Measurements from ENCODE around the gene DNAI4. TPM values are rescaled to one million over a fixed set of nuclear protein-coding genes. Genes with fewer than 3 reads are reported as not detected.
"Not testable (repeated sequence)": the region's sequence is repeated elsewhere in the genome, so short reads cannot be mapped to it uniquely, and the experiment has no call there.

DNAI4 gene
- total RNA-seq, 4 donors from 2014 or later = 30.6 to 99.5 (median 55.4) TPM

- Histone ChIP-seq H3K27me3 (no peaks in the 10 kb centered on the region), H3K4me3 (no peak overlapping the region), H3K4me1 (no peaks in the 10 kb centered on the region), H3K36me3 (no peaks in the 10 kb centered on the region), H3K9me3 (no peaks in the 10 kb centered on the region), H3K27ac (no peak overlapping the region)
- no peak for TF ChIP-seq POLR2A (IDR thresholded peaks at IDR 0.05)
- no peak for TF ChIP-seq CTCF (IDR thresholded peaks at IDR 0.05)
- DNase-seq = no peak
- intact Hi-C loops (cut with DNase I; ENCODE audit: low total_unique reads) = no loop called here
Observed at GRCh38 chr1:66917476-66917875, 7.2 kb downstream of the DNAI4 start.

GRCh38 chr1:66916320-66916719 is 8.3 kb downstream of the DNAI4 start:
- H3K36me3 ChIP-seq = no peaks in the 10 kb centered on the region
- no peak overlapping the region for H3K4me3 ChIP-seq
- no peaks in the 10 kb centered on the region for H3K27me3 ChIP-seq
- no peak overlapping the region for H3K27ac ChIP-seq
- H3K9me3 ChIP-seq = no peaks in the 10 kb centered on the region
- no peaks in the 10 kb centered on the region for H3K4me1 ChIP-seq
- intact Hi-C loops (cut with DNase I; ENCODE audit: low total_unique reads) = no loop called here
- no peak for DNase-seq
- TF ChIP-seq CTCF (IDR thresholded peaks at IDR 0.05) (no peak), POLR2A (IDR thresholded peaks at IDR 0.05) (no peak)

GRCh38 chr1:66915203-66915602 is 9.5 kb downstream of the DNAI4 start:
- H3K27ac ChIP-seq; DNase-seq; intact Hi-C loops (cut with DNase I; ENCODE audit: low total_unique reads); H3K36me3 ChIP-seq; H3K27me3 ChIP-seq; H3K4me3 ChIP-seq; H3K9me3 ChIP-seq; H3K4me1 ChIP-seq: not testable (repeated sequence)

- intact Hi-C loops (cut with DNase I; ENCODE audit: low total_unique reads) = no loop called here
- TF ChIP-seq POLR2A (IDR thresholded peaks at IDR 0.05) (no peak), CTCF (IDR thresholded peaks at IDR 0.05) (no peak)
- no peaks in the 10 kb centered on the region for H3K4me1 ChIP-seq
- DNase-seq = no peak
- no peaks in the 10 kb centered on the region for H3K9me3 ChIP-seq
- H3K27me3 ChIP-seq = no peaks in the 10 kb centered on the region
- no peak overlapping the region for H3K4me3 ChIP-seq
- H3K27ac ChIP-seq = no peak overlapping the region
- no peaks in the 10 kb centered on the region for H3K36me3 ChIP-seq
Observed at GRCh38 chr1:66893712-66894111, 30.9 kb downstream of the DNAI4 start.

GRCh38 chr1:66890621-66891020 is 34.0 kb downstream of the DNAI4 start:
- no peaks in the 10 kb centered on the region for H3K27me3 ChIP-seq
- intact Hi-C loops (cut with DNase I; ENCODE audit: low total_unique reads) = no loop called here
- no peaks in the 10 kb centered on the region for H3K9me3 ChIP-seq
- no peaks in the 10 kb centered on the region for H3K4me1 ChIP-seq
- no peaks in the 10 kb centered on the region for H3K36me3 ChIP-seq
- TF ChIP-seq POLR2A (IDR thresholded peaks at IDR 0.05) (no peak), CTCF (IDR thresholded peaks at IDR 0.05) (no peak)
- no peak for DNase-seq
- H3K4me3 ChIP-seq = no peak overlapping the region
- H3K27ac ChIP-seq = no peak overlapping the region

- intact Hi-C loops (cut with DNase I; ENCODE audit: low total_unique reads) = no loop called here
Observed at GRCh38 chr1:66889030-66889429, 35.6 kb downstream of the DNAI4 start.

More at GRCh38 chr1:66889030-66889429, 35.6 kb downstream of the DNAI4 start:
- Histone ChIP-seq H3K36me3 (no peaks in the 10 kb centered on the region), H3K4me3 (no peak overlapping the region), H3K4me1 (no peaks in the 10 kb centered on the region), H3K27ac (no peak overlapping the region), H3K9me3 (no peaks in the 10 kb centered on the region), H3K27me3 (no peaks in the 10 kb centered on the region)
- DNase-seq = no peak
- TF ChIP-seq CTCF (IDR thresholded peaks at IDR 0.05) (no peak), POLR2A (IDR thresholded peaks at IDR 0.05) (no peak)
